Stimulated activated CD4-positive, alpha-beta T cell treated with anti-CD3 and anti-CD28 coated beads, Interleukin-2, amount 100 ng/mL, for 24 hours (primary cell): ENCODE results near the gene COQ8B.

ENCODE experiments used
- DNase-seq, 2 donors: peaks; one replicate each; pipeline ENCODE4 v3.0.0-alpha.2; 2020

Gene COQ8B

DNA sequence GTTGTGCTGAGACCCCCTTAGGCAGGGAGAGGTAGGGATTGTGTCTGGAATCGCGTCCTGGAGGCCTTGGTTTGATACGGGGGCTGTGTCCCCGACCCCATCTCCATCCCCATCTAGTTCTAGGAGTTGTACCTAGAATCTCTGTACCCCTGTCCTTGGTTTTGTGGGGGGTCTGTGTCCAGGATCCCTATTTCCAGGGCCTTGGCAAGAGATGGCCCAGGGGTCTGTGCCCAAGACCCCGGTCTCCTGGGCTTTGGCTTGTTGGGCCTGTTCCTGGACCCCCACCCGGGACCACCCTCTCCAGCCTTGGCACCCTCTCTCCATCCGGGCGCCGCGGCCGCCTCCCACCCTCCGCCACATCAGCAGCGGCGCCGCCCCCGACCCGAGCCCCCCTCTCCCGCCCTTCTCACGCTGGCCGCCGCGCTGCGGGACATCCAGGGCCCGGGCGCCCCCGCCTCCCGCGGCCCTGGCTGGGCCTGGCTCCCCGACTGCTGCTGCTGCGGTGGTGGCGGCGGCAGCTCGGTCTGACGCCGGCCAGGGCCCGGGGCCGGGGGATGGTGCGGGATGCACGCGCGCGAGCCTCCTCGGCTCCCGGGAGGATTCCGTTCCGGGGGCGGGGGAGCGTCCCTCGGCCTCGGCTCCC, 26.5 kb downstream of the COQ8B start, which contains the start of gene NUMBL:
Gene NUMBL (minus strand): TSS at position 602 of the 643 bp plus-strand sequence. CDS start 168 bp downstream, at position 434.
- DNase-seq = no peak

DNA sequence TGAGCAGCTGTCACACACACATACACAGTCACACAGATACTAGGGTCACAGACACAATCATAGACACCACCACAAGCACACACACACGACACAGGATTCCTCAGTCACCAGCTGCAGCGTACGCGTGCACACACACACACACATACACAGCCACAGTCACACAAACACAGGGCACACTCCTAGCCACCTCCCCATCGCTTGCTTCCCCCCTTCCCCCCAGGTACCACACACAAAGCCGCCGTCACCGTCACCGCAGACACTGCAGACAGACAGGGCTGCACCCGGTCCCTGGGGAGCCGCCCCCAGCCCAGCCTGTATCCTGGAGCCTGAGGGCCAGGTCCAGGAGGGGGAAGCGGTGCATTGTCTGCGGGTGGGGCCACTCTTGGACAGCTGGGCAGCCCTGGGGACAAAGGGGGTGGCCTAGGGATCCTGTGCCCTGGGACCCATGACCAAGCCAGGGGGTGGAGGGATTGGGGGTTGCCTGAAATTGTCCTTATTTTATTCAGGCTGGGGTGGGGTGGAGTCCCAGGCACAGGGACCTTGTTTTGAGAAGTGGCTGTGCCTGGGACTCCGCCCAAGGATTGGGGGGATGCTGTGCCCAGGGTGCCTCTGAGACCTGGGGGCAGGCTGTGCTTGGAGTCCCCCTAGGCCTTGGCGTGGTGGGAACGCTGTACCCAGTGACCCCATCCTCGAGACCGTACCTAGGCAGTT, 27.2 kb downstream of the COQ8B start:
- DNase-seq = peak in 1 of 2 donors; percentile 16

DNA sequence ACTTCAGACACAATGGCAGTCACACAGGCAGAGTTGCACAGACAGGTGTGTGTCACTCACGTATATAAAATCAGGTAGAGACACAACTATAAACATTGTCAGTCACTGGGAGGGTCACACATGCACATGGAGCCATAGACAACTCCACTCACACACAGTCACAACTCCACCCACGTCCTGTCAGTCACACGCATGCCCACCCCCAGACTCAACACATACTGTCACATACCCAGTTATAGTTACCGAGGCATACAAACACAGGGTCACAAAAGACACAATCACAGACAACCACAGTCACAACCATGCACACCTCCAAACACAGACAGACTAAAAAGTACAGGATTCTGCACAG, 27.7 kb downstream of the COQ8B start:
- DNase-seq = no peak

DNA sequence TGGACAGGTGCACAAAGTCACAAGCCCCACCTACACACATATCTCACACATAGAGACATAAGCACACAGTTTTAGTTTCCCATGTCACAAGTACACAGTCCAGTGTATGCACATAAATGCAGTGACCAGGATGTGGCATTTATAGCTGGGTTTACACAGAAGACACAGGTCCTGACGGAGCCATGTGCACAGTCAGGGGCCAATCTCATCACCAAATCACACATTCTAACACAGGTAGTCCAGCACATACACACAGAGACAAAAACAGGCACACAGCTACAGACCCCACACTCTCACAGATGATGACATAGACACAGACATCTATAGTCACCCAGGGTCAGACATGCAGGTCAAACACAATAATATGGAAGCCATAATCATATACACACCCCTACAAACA, 28.4 kb downstream of the COQ8B start:
- DNase-seq = no peak

DNA sequence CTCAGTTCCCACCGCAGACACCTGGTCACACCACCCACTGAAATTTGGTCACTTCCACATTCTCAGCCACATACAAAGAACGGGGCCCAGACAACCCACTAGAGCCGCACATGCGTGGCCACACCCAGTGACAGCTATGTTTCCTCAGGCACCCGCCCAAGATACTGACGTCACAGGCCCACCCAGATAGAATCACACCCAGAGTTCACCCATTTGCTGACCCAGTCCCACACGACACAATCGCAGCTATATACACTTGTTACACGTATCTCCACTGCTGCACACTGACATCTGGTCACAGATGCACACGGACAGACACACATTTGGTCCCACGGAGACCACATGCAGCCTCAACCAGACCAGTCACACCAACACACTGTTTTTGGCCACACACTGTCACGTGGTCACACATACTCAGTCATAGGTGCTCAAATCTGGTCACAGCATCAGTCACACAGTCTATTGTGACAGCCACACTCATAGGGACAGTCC, 29.1 kb downstream of the COQ8B start:
- no peak for DNase-seq

DNA sequence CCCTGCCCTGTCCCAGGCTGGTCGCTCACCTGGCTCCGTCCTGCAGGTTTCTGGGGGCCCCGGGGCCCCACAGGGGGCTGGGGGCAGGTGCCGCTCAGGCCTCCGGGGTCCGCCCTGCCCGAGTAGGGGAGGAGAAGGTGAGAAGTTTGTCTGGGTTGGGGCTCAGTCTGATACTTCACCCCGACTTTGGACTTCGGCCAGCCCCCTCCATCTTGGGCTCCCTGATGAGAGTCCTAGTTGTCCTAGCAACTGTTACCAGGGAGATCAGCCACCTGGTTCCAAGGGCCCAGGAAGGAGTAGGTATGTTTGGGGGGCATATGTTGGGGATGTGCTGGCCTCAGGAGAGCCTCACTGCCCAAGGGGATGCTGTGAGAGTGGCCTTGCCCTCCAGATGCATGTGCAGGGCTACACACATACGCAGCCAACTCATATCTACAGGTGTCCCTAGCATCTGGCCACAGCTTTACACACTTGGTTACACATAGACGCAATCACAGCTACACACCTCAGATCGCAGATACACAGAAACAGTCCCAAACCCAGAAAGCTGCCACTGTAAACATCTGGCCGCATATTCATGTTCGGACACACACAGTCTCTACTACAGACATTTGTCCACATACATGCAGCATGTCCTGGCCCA, 29.7 kb downstream of the COQ8B start:
- DNase-seq = no peak

DNA sequence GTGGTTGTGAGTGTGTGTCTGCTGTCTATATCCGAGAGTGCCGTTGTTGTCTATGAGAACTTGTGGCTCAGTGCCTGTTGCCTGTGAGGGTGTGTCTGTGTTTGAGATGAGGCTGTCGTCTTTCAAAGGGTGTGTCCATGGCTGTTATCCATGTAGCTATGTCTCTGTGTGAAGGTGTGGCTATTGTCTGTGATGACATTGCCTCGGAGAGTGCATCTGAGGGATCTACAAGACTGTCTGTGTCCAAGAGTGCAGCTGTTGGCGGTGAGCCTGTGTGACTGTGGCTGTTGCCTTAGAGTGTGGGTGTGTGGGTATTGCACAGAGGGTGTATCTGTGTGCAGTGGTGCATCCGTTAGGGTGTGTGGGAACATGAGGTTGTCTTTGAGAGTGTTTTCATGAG, 31.1 kb downstream of the COQ8B start:
- no peak for DNase-seq

DNA sequence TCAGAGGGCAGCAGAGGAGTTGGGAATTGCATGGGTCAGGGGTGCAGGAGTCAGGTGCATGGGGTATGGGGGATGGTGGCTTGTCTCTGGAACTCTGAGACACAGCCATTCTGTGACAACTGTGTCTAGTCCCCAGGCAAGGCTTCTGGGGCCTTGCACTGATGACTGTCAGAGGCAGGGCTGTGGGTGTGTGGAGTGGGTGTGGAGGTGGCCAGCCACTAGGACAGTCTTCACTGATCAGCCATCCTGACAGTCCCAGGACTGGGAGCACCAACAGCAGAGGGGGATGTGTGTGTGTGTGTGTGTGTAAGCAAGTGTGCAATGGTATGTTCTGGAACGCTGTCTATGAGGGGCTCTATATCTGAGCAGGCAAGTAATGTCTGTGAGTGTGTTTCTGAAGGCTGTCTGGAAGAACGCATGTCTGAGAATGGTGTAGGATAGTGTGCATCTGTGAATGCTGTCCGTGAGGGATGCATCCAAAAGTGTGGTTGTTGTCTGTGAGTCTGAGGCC, 31.6 kb downstream of the COQ8B start:
- DNase-seq = no peak

DNA sequence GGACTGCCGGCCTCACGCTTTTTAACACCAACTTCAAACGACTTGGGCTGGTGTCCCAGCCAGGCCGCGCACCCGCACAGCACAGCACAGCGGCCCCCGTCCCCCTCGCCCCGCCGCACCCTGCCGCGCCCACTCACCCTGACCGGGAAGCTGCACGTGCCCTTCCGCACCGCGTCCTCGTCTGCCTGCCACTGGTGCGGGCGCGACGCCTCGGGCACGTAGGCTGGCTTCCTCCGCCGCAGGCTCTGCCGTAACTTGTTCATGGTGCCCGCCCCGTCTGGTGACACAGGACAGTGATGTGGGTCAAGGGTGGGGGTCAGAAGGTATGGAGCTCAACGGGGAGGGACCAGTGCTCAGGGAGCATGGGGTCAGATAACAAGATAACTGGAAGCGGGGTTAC, 32.4 kb downstream of the COQ8B start:
- no peak for DNase-seq

DNA sequence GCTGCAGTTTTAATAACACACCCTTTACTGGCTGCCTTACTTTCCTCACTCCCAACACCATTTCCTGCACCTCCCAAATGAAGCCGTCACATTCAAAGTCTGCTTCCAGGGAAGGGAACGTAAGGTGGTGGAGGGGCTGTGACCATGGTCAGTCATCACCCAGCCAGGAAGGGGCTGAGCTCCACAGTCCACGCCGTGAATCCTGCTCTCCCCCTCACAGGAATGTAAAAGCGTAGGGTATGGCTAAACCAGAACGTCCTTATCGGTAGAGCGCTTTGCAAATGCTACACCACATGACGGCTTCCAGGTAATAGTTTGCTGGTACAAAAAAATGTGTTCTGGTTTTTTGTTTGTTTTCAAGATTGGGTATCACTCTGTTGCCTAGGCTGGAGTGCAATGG, 33.2 kb downstream of the COQ8B start:
- no peak for DNase-seq

DNA sequence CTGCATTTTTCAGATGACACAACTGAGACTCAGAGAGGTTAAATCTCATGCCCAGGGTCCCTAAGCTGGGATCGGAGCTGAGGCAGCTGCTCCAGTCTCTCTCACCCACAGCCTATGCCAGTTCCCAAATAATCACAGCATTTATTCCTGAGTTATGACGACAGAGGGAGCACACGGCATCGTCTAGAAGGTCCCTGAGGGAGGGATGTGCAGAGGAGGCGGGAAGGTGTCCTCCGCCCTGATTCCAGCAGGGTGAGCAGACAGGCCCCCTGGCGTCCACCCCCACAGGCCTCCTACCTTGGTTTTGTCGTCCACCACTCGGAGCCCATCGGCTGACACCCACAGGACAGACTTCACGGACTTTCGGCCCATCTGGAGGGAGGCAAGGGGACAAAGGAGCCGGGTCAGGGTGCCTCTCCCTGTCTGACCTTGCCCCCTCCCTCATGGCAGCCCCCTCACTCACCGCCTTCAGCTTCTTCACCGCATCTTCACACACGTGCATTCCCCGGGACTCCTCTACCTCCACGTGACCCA, 34.2 kb downstream of the COQ8B start:
- DNase-seq = no peak

DNA sequence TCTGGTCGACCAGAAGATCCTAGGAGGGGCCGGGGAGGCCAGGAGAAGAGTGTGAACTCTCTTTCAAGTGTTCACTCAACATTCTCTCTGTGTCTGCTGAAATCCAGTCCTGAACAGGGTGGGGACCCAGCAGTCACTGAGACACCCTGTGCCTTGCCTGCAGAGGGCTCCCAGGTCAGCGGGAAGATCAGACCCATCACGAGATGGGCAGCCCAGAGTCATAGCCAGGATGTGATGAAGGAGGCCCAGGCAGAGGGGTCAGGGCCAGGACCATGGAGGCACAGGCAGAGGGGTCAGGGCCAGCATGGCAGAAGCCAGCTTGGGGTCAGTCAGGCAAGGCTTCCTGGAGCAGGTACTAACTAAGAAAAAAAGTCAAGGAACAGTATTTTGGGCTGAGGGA, 35.6 kb downstream of the COQ8B start:
- no peak for DNase-seq

DNA sequence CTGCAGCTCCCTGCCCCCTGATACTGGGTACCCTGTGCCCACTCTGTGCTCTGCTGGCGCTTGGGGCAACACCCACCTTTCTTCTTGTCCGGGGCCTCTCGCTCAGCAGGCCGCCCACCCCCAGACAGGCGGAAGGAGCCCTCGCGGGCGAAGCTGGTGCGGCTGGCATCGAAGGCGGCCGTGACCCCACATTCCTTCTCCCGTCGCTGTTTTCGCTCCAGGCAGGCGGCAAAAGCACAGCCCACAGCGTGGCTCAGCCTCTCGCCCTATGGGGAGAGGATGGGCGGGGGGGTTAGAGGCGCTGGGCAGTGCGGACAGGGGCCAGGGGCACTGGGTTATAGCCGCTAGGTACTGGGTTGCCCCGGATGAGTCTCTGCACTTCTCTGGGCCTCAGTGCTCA, 39.5 kb downstream of the COQ8B start:
- no peak for DNase-seq

DNA sequence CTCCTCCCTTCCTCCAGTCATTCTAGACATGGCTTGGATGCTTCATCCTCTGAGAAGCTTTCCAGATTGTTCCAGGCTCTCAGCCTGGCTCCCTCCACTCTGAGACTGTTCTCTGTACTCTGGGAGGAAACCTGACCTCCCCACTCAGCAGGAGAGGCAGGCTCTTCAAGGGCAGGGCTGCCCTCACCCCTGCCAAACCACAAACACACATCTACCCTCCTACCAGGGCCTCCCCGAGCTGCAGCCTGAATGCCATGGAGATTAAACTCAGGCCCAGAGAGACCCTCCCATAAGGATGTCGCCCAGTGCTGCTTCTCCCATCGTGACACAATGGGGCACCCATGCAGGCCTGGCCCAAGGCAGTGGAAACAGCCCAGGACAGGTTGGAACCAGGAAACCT, 42.4 kb downstream of the COQ8B start:
- DNase-seq = no peak

DNA sequence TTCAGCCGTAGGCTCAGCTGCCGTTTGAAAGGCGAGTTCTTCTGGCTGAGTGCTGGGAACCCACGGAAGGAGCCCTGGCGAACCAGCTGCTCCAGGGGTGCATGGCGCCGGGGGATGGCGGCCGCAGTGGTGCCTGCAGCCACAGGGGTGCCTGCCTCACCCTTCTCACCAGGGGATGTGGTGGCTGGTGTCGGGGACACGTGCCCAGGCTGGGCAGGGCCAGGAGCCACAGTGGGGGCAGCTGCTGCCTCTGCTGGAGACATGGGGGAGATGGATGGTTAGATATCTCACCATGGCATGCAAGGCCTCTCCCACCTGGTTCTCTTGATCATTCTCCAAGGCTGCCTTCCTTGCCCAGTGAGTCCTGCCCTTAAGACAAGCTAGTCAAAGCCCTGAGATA, 43.3 kb downstream of the COQ8B start:
- DNase-seq = no peak

DNA sequence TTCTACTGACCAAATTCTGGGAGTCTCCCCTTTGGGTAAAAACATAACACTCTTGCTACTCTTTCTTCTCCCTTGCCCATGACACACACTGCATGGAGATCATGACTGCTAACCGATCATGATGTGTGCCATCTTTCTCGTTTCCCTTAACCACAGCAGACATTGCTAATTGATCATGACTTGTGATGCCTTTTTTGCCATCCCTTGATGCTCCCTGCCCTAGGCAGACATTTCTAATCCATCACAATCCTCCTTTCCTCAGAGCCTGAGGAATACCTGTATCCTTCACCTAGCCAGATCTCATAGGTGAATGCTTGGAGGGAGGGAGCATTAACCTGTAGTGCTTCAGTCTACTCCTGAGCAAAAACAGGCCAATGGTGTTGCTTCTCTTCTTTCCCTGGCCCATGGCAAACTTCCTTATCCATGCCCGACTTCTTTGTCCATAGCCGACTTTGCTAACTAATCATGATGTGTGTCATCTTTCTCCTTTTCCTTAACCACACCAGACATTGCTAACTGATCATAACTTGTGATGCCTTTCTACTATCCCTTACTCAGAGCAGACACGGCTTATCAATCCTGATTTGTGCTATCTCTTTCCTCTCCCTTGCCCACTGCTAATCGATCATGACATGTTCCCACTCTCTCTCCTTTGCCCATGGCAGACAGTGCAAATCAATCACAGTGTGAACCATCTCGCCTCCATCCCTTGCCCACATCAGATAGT, 44.0 kb downstream of the COQ8B start:
- no peak for DNase-seq

DNA sequence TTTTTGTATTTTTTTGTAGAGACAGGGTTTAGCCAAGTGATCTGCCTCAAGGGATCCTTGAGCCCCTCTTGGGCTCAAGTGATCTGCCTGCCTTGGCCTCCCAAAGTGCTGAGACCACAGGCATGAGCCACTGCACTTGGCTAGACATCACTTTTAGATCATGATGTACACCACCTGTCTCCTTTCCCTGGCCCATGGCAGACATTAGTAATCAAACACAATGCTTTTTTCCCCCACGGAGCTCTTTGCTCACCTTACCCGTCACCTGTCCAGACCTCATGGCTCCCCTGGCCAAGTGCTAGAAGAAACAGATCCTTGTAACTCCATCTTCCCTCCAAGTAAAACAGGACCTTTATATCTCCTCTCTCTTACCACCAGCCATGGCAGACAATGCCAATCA, 44.6 kb downstream of the COQ8B start:
- DNase-seq = no peak

DNA sequence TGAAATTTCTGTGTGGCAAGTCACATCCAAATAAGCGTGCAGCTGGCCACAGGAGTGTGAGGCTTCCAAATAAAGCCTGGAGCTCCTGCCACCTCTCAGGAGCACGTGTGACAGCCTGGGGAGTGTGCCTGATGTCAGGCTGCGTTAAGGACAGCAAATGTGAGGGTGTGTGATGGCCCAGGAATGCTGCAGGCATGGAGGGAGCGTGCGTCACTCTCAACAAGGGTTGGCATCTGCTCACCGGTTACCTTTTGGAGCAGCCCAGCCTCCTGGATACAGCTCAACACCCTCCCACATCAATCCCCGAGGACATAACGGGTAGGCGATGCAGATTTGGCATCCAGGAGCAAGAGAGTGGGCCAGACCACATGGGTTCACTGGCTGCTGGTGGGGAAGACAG, 45.3 kb downstream of the COQ8B start:
- no peak for DNase-seq

DNA sequence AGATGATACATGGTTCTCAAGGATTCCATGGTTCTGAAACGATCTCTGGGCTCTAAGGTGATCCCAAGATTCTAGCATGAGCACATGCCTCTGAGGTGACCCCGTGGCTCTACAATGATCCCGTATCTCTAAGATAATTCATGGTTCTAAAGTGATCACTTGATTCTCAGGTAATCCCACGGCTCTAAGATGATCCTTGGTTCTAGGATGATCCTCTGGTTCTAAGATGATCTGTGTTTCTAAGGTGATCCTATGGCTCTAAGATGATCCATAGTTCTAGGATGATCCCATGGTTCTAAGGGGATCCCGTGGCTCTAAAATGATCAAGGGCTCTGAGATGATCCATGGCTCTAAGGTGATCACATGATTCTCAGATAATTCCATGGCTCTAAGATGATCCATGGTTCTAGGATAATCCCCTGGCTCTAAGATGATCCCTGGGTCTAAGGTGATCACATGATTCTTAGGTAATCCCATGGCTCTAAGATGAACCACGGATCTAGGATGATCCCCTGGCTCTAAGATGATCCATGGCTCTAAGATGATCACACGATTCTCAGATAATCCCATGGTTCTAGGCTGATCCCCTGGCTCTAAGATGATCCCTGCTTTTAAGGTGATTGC, 47.6 kb downstream of the COQ8B start:
- no peak for DNase-seq

DNA sequence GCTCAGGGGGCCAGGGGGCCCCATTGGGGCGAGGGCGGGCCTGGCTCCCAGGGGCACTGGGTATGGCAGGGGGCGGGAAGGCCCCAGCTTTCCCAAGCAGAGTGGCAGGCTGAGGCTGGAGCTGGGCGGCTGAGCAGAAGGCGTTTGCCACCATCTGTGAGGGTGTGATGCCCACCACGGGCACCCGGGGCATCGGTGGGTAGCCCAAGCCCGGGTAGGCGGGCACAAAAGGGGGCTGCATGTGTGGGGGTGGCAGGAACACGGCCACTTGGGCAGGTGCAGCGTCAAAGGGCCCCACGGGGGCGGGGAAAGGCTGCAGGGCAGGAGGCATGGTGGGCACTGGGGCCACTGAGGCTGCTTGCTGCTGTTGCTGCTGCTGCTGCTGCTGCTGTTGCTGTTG, 49.1 kb downstream of the COQ8B start:
- DNase-seq = no peak

DNA sequence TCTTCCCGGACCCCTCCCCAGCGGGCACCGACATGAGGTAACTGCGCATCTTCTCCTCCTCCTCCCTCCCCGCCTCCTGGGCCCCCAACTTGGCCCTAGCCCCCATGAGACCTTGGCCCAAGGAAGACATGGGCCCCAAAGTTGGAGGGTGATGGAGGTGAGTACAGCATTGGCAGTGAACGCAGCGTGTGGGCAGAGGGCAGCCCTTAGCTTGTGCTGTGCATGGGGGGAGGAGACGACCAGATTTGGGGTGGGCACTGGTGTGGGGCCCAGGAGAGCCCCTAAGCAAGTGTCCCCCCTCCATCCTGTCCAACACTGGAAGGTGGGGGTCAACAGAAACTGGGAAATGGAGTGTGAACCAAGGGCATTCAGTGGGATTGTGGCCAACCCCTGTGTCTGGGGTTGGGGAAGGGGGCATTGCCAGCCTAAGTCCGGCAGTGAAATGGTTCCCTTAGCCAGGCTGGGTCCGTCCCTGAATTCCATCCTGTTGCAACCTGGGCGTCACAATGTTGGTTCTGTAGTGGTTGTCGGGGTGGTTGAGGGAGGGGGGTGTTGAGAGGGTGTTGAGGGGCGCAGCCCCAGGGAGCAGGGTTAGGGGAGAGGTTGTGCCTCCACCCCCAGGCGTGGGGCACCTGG, 49.8 kb downstream of the COQ8B start:
- DNase-seq = no peak
